GM12864 (cell line): ENCODE measurements around the gene SVBP.

ENCODE experiments used
- DNase-seq: peaks from one replicate; pipeline ENCODE4 v3.0.0-alpha.2; 2011; ENCODE audit warnings: low read depth
- H3K4me3 ChIP-seq: 2 replicates; pipeline ENCODE4 v1.5.1; 2011; ENCODE audit warnings: mild to moderate bottlenecking, low read depth, low read length, control low read depth
- TF ChIP-seq, protein P1 (sequence below): IDR thresholded peaks from 2 replicates; pipeline ENCODE4 v1.5.1; 2011; ENCODE audit warnings: low read depth, mild to moderate bottlenecking, moderate library complexity, low read length, control low read depth, inconsistent platforms; ENCODE audit errors: missing control alignments

The SVBP gene

DNA sequence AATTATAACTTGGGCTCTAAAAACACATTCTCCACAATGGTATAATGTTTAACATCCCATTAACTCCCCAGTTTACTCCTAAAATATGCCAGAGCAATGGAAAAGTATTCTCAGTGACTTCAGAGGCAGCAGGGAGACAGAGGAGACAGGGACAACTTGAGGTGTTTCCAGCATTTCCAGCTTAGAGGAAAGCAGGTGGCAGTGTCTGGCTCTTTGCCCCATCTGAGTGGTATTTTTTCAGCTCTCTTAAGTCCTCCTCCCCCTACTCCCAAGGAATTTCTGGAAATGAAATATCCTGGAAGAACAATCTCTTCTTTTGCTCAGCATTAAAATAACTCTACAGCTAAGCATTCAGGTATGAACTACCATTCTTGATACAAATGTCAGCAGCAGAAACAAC lies 11.0 kb downstream of the SVBP start:
- no peak overlapping the region for H3K4me3 ChIP-seq
- no peak for DNase-seq
- TF ChIP-seq, protein P1, sequence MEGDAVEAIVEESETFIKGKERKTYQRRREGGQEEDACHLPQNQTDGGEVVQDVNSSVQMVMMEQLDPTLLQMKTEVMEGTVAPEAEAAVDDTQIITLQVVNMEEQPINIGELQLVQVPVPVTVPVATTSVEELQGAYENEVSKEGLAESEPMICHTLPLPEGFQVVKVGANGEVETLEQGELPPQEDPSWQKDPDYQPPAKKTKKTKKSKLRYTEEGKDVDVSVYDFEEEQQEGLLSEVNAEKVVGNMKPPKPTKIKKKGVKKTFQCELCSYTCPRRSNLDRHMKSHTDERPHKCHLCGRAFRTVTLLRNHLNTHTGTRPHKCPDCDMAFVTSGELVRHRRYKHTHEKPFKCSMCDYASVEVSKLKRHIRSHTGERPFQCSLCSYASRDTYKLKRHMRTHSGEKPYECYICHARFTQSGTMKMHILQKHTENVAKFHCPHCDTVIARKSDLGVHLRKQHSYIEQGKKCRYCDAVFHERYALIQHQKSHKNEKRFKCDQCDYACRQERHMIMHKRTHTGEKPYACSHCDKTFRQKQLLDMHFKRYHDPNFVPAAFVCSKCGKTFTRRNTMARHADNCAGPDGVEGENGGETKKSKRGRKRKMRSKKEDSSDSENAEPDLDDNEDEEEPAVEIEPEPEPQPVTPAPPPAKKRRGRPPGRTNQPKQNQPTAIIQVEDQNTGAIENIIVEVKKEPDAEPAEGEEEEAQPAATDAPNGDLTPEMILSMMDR: no peak

DNA sequence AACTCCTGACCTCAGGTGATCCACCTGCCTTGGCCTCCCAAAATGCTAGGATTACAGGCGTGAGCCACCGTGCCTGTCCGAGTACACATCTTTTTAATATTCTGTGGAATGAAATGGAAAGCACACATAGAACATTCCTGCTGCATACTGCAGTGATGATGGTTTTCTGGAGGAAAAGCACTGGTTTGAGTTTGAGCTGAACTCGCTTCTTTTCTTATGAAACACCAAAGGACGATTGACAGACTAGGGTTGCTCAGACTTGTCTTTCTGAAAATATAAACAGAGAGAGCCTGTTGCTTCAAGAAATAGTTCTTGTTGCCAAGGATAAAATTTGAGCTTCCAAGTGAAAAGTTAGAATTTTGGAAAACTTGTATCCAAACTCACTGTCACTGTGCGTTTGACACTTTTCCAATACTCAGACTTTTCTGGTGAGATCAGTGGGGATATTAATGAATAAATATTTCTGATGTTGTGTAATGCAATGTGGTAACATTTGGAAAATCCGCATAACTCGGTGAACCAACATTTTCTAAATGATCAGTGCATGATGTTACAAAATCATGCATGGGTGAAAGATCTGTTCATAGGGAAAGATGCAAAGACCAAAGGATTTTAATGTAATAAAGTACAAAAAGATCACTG lies 15.2 kb downstream of the SVBP start:
- no peak for DNase-seq
- TF ChIP-seq, protein P1: no peak
- no peak overlapping the region for H3K4me3 ChIP-seq

DNA sequence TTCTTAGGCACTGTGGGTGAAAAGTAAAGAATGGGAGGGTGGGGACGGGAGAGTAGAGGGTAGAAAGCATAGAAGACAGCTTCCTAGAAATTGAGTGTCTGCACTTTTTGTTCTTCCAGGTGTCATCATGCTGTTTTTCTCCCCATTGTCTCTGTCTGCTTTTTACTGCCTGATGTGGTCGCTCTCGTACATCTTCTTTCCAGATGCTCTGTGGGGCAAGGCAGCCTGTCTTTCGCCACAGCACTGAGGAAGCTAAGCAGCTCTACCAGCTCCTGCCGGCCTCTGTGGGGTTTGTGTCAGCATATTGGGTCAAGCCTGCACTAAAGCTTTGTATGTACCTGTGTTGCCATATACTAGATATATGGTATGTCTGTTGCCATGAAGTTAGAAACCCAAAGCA lies 19.2 kb downstream of the SVBP start:
- DNase-seq: no peak
- TF ChIP-seq, protein P1: no peak
- H3K4me3 ChIP-seq: no peak overlapping the region

DNA sequence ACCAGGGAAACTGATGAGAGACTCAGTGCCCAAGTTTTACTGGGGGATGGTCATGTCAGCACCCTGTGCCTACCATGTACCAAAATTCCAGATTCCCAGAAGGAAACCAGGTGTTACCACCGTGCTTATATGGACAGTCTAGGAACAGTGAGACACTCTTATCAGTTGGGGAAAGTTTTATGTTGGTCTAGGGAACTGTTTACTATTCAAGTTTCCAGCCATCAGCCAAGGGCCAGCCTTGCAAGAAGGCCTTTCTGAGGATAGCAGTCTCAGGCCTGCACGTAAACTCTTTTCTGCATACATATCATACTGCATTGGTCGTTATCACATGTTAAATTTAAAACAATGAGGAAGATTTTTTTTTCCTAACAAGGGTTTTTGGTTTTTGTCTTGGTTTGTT lies 19.8 kb downstream of the SVBP start:
- H3K4me3 ChIP-seq: no peak overlapping the region
- TF ChIP-seq, protein P1: no peak
- no peak for DNase-seq

DNA sequence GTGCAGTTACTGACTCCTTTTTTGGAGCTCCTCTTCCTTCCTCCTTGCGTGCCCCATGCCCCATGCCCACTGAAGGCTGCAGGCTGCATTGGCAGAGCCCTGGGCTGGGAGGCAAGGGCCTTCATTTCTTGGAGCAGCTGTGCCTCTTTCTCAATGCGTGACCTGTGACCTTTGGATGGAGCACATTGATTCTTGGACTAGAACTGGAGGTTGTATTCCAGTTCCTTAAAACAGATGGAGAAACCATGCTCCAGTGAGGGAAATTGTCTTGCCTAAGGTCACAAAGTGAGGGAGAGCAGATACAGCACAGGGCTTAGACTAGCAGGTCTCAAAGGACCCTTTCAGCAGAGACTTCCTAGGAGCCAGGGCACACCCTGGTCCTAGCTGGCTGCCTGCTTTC lies 23.4 kb downstream of the SVBP start:
- H3K4me3 ChIP-seq: no peak overlapping the region
- TF ChIP-seq, protein P1: no peak
- no peak for DNase-seq

DNA sequence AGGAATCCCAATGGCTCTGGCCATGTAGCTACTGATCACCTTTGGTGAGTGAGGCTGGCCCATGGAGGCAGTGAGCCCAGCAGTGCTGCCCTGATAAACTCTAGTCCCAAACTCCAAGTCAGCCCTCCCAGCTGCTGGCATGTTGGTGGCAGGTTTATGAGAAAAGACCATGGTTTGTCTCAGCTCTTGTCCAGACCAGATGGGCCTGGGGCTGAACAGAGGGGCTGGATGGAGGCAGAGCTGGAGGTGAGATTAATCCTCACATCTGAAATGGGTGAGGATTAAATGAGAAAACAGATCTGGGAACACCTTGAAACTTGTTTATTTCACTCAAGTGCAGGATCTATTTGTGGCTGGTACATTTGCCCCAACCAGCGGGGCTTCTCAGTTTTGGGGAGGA lies 29.2 kb downstream of the SVBP start:
- H3K4me3 ChIP-seq: no peak overlapping the region
- no peak for DNase-seq
- TF ChIP-seq, protein P1: no peak

DNA sequence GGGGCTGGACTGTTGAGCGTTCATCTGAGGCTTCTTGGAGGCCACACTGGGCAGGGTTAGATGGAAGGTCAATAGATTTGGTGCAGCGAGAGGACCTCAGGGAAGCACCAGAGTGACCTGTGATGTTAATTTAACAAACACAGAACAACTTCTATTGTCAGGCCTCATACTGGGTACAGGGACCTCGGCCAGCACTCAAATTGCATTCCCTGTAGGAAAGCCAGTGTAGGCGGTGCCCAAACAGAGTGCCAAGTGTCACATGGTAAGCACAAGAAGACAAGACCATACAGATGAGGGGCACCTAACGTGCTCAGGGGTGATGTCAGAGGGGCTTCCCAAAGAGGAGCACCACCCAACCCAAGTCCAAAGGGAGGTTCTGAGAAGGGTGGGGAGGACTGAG lies 31.1 kb downstream of the SVBP start:
- DNase-seq: no peak
- TF ChIP-seq, protein P1: no peak
- H3K4me3 ChIP-seq: no peak overlapping the region
